SK-N-SH (cell line): ENCODE results near the gene PTPN12.

Experiments used
- CHD2 ChIP-seq: fragments of 150-350 bp; IDR thresholded peaks from 2 replicates; pipeline ENCODE4 v1.6.1; 2018; ENCODE audit warnings: low read length; ENCODE audit not compliant: partially characterized antibody
- EZH2phosphoT487 ChIP-seq: fragments of 200-600 bp; sonication (generic); IDR thresholded peaks from 2 replicates; pipeline ENCODE4 v1.6.1; 2017; ENCODE audit warnings: low read depth, mixed run types, mild to moderate bottlenecking, antibody characterized with exemption, moderate library complexity, borderline replicate concordance
- FOSL2 ChIP-seq: IDR thresholded peaks from 2 replicates; pipeline ENCODE4 v1.4.0; 2012; ENCODE audit warnings: low read depth, mild to moderate bottlenecking, moderate library complexity, borderline replicate concordance
- MXI1 ChIP-seq: IDR thresholded peaks from 2 replicates; pipeline ENCODE4 v1.6.1; 2012; ENCODE audit warnings: mild to moderate bottlenecking, low read depth, low read length, improper control_type of control experiment
- POLR2AphosphoS5 ChIP-seq: IDR thresholded peaks from 2 replicates; pipeline ENCODE4 v1.6.1; 2012; ENCODE audit warnings: low read depth, low read length
- RAD21 ChIP-seq: IDR thresholded peaks from 2 replicates; pipeline ENCODE4 v1.6.1; 2012; ENCODE audit warnings: mild to moderate bottlenecking, low read length
- SIN3A ChIP-seq: IDR thresholded peaks from 2 replicates; pipeline ENCODE4 v1.6.1; 2012; ENCODE audit warnings: low read depth, mild to moderate bottlenecking, low read length, moderate library complexity, borderline replicate concordance
- TAF1 ChIP-seq: IDR thresholded peaks from 2 replicates; pipeline ENCODE4 v1.6.1; 2012; ENCODE audit warnings: low read depth, mild to moderate bottlenecking, low read length, moderate library complexity, borderline replicate concordance
- YY1 ChIP-seq: IDR thresholded peaks from 2 replicates; pipeline ENCODE4 v1.4.0; 2012; ENCODE audit warnings: low read depth, mild to moderate bottlenecking
- ZBTB33 ChIP-seq: IDR thresholded peaks from 2 replicates; pipeline ENCODE4 v1.4.0; 2012; ENCODE audit warnings: low read depth, borderline replicate concordance
- TF ChIP-seq, protein P1 (sequence below): IDR thresholded peaks from 2 replicates; pipeline ENCODE4 v1.6.1; 2012; ENCODE audit warnings: mild to moderate bottlenecking, low read depth, low read length, moderate library complexity
- TF ChIP-seq, protein P2 (sequence below): fragments of 150-350 bp; IDR thresholded peaks from 2 replicates; pipeline ENCODE4 v1.6.1; 2017; ENCODE audit warnings: antibody characterized with exemption, low read length, low read depth, borderline replicate concordance
- TF ChIP-seq, protein P3 (sequence below): fragments of 200-600 bp; sonication (generic); IDR thresholded peaks from 2 replicates; pipeline ENCODE4 v1.6.1; 2017; ENCODE audit warnings: antibody characterized with exemption, mild to moderate bottlenecking, moderate library complexity
- TF ChIP-seq, protein P4 (sequence below): IDR thresholded peaks from 2 replicates; pipeline ENCODE4 v1.4.0; 2012; ENCODE audit warnings: low read depth

GRCh38 chr7:77684030-77684429 lies 146.9 kb downstream of the PTPN12 start:
- TF ChIP-seq SIN3A, result no peak
- TF ChIP-seq, protein P1, sequence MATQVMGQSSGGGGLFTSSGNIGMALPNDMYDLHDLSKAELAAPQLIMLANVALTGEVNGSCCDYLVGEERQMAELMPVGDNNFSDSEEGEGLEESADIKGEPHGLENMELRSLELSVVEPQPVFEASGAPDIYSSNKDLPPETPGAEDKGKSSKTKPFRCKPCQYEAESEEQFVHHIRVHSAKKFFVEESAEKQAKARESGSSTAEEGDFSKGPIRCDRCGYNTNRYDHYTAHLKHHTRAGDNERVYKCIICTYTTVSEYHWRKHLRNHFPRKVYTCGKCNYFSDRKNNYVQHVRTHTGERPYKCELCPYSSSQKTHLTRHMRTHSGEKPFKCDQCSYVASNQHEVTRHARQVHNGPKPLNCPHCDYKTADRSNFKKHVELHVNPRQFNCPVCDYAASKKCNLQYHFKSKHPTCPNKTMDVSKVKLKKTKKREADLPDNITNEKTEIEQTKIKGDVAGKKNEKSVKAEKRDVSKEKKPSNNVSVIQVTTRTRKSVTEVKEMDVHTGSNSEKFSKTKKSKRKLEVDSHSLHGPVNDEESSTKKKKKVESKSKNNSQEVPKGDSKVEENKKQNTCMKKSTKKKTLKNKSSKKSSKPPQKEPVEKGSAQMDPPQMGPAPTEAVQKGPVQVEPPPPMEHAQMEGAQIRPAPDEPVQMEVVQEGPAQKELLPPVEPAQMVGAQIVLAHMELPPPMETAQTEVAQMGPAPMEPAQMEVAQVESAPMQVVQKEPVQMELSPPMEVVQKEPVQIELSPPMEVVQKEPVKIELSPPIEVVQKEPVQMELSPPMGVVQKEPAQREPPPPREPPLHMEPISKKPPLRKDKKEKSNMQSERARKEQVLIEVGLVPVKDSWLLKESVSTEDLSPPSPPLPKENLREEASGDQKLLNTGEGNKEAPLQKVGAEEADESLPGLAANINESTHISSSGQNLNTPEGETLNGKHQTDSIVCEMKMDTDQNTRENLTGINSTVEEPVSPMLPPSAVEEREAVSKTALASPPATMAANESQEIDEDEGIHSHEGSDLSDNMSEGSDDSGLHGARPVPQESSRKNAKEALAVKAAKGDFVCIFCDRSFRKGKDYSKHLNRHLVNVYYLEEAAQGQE, result no peak
- TF ChIP-seq RAD21, result no peak
- TF ChIP-seq FOSL2, result no peak
- TF ChIP-seq, protein P2, sequence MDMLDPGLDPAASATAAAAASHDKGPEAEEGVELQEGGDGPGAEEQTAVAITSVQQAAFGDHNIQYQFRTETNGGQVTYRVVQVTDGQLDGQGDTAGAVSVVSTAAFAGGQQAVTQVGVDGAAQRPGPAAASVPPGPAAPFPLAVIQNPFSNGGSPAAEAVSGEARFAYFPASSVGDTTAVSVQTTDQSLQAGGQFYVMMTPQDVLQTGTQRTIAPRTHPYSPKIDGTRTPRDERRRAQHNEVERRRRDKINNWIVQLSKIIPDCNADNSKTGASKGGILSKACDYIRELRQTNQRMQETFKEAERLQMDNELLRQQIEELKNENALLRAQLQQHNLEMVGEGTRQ, result no peak
- no peak for TF ChIP-seq CHD2
- no peak for TF ChIP-seq MXI1
- TF ChIP-seq, protein P3, sequence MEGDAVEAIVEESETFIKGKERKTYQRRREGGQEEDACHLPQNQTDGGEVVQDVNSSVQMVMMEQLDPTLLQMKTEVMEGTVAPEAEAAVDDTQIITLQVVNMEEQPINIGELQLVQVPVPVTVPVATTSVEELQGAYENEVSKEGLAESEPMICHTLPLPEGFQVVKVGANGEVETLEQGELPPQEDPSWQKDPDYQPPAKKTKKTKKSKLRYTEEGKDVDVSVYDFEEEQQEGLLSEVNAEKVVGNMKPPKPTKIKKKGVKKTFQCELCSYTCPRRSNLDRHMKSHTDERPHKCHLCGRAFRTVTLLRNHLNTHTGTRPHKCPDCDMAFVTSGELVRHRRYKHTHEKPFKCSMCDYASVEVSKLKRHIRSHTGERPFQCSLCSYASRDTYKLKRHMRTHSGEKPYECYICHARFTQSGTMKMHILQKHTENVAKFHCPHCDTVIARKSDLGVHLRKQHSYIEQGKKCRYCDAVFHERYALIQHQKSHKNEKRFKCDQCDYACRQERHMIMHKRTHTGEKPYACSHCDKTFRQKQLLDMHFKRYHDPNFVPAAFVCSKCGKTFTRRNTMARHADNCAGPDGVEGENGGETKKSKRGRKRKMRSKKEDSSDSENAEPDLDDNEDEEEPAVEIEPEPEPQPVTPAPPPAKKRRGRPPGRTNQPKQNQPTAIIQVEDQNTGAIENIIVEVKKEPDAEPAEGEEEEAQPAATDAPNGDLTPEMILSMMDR, result no peak
- no peak for TF ChIP-seq ZBTB33
- TF ChIP-seq YY1, result no peak
- TF ChIP-seq TAF1, result no peak
- no peak for TF ChIP-seq POLR2AphosphoS5
- TF ChIP-seq, protein P4, sequence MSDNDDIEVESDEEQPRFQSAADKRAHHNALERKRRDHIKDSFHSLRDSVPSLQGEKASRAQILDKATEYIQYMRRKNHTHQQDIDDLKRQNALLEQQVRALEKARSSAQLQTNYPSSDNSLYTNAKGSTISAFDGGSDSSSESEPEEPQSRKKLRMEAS, result no peak
- no peak for TF ChIP-seq EZH2phosphoT487
